ENCODE data around the gene ARHGEF39.

- TF ChIP-seq POLR2A (IDR thresholded peaks at IDR 0.05) (peak; percentile 53 to 65), POLR2AphosphoS5 (IDR thresholded peaks at IDR 0.05) (peak; percentile 71 to 90 (median 86))
- TF ChIP-seq, protein P1, sequence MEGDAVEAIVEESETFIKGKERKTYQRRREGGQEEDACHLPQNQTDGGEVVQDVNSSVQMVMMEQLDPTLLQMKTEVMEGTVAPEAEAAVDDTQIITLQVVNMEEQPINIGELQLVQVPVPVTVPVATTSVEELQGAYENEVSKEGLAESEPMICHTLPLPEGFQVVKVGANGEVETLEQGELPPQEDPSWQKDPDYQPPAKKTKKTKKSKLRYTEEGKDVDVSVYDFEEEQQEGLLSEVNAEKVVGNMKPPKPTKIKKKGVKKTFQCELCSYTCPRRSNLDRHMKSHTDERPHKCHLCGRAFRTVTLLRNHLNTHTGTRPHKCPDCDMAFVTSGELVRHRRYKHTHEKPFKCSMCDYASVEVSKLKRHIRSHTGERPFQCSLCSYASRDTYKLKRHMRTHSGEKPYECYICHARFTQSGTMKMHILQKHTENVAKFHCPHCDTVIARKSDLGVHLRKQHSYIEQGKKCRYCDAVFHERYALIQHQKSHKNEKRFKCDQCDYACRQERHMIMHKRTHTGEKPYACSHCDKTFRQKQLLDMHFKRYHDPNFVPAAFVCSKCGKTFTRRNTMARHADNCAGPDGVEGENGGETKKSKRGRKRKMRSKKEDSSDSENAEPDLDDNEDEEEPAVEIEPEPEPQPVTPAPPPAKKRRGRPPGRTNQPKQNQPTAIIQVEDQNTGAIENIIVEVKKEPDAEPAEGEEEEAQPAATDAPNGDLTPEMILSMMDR (IDR thresholded peaks at IDR 0.05), result no peak
Measured at GRCh38 chr9:35690614-35691333, 25.8 kb upstream of the ARHGEF39 start.

Data from sigmoid colon (tissue), 4 donors.